ENCODE results near the gene CCDC43. TPM values are rescaled to one million over a fixed set of nuclear protein-coding genes. Genes with fewer than 3 reads are reported as not detected.
"Not testable (repeated sequence)": the region's sequence is repeated elsewhere in the genome, so short reads cannot be mapped to it uniquely, and the experiment has no call there.

The CCDC43 gene
- total RNA-seq, 1 donor from 2014 or later, result 29.7 TPM

DNA sequence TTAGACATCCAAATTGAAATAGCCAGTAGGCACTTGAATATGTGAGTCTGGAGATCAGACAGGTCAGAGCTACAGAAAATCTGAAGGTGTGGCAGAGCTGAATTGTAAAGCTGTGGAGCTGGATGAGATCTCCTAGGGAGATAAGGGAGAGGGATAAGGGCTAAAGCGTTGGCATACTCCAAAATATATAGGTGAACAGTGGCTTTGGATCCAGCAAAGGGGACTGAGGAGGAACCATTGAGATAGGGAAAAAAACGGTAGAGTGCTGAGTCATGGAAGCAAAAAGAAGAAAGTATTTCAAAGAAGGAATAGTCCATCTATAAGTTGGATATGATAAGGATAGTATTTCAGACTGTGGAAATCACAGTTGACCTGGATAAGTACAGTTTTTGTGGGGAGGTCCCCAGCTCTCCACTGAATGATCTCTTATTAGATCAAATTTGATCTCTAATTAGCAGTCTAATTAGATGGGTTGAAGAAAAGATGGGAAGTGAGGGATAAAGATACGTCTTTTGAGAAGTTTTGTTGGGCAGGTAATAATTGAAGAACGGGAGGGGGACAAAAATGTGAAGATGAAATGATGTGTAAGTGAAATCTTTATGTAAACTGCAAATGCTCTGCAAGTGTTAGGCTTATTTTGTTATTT lies 18.3 kb upstream of the CCDC43 start:
- Histone ChIP-seq H3K9me3 (ENCODE audit: control insufficient read depth in 3 of 3, low read length in 3 of 3) (no peaks in the 10 kb centered on the region), H3K4me3 (ENCODE audit: low read length in 3 of 3) (peak overlapping the region; percentile 89 to 100 (median 100)), H3K27ac (ENCODE audit: low read depth, low read length) (peak overlapping the region; percentile 87), H3K9ac (ENCODE audit: low read depth in 1 of 3, low read length in 3 of 3) (peak overlapping the region; percentile 86 to 91 (median 90)), H3K36me3 (ENCODE audit: control insufficient read depth in 3 of 3, insufficient read depth in 3 of 3, low read length in 3 of 3) (no peaks in the 10 kb centered on the region), H3K4me1 (ENCODE audit: control insufficient read depth in 3 of 3, insufficient read depth in 3 of 3, low read length in 3 of 3) (peaks cover 7 to 17% (median 8%) of the 10 kb centered on the region in 3 donors), H3K27me3 (ENCODE audit: control insufficient read depth in 3 of 3, insufficient read depth in 3 of 3, low read length in 3 of 3) (no peaks in the 10 kb centered on the region)

DNA sequence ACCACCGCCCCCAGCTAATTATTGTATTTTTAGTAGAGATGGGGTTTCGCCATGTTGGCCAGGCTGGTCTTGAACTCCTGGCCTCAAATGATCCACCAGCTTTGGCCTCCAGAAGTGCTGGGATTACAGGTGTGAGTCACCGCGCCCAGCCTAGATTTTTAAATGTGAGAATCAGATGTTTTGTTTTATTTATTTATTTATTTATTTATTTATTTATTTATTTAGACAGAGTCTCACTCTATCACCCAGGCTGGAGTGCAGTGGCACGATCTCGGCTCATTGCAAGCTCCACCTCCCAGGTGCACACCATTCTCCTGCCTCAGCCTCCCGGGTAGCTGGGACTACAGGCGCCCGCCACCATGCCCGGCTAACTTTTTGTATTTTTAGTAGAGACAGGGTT lies 10.7 kb upstream of the CCDC43 start:
- H3K4me1 ChIP-seq (ENCODE audit: control insufficient read depth in 3 of 3, insufficient read depth in 3 of 3, low read length in 3 of 3); H3K9me3 ChIP-seq (ENCODE audit: control insufficient read depth in 3 of 3, low read length in 3 of 3); H3K4me3 ChIP-seq (ENCODE audit: low read length in 3 of 3); H3K27ac ChIP-seq (ENCODE audit: low read depth, low read length); H3K27me3 ChIP-seq (ENCODE audit: control insufficient read depth in 3 of 3, insufficient read depth in 3 of 3, low read length in 3 of 3); H3K9ac ChIP-seq (ENCODE audit: low read depth in 1 of 3, low read length in 3 of 3); H3K36me3 ChIP-seq (ENCODE audit: control insufficient read depth in 3 of 3, insufficient read depth in 3 of 3, low read length in 3 of 3): not testable (repeated sequence)

DNA sequence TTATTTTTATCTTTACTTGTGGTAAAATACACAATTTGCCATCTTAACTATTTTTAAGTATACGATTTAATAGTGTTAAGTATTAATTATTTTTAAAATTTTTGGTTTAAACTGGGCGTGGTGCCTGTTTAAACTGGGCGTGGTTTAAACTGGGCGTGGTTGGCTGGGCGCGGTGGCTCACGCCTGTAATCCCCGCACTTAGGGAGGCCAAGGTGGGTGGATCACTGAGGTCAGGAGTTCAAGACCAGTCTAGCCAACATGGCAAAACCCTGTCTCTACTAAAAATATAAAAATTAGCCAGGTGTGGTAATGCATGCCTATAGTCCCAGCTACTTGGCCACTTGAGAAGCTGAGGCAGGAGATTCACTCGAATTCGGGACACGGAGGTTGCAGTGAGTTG lies 4.0 kb upstream of the CCDC43 start:
- no peak overlapping the region for H3K27ac ChIP-seq (ENCODE audit: low read depth, low read length)
- no peaks in the 10 kb centered on the region for H3K9me3 ChIP-seq (ENCODE audit: control insufficient read depth in 3 of 3, low read length in 3 of 3)
- no peaks in the 10 kb centered on the region for H3K27me3 ChIP-seq (ENCODE audit: control insufficient read depth in 3 of 3, insufficient read depth in 3 of 3, low read length in 3 of 3)
- H3K4me1 ChIP-seq (ENCODE audit: control insufficient read depth in 3 of 3, insufficient read depth in 3 of 3, low read length in 3 of 3), result peaks cover 6 to 18% (median 11%) of the 10 kb centered on the region in 3 donors
- H3K36me3 ChIP-seq (ENCODE audit: control insufficient read depth in 3 of 3, insufficient read depth in 3 of 3, low read length in 3 of 3), result peaks cover 0 to 2% (median 0%) of the 10 kb centered on the region in 3 donors
- H3K4me3 ChIP-seq (ENCODE audit: low read length in 3 of 3), result no peak overlapping the region
- no peak overlapping the region for H3K9ac ChIP-seq (ENCODE audit: low read depth in 1 of 3, low read length in 3 of 3)

DNA sequence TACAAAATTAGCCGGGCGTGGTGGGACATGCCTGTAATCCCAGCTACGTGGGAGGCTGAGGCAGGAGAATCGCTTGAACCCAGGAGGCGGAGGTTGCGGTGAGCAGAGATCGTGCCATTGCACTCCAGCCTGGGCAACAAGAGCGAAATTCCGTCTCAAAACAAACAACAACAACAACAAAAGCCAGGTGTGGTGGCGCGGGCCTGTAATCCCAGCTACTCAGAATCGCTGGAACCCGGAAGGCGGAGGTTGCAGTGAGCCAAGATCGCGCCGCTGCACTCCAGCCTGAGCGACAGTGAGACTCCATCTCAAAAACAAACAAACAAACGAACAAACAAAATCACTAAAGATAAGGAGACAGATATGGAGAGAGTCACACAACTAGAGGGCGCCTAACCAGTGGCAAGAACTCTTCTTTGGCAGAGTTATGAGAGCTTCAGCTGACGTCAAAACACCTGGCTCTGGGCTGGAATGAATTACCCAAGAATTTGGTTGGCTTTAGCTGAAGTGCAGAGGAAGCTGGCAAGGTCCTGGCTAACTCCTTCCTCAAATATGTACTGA lies 1.2 kb upstream of the CCDC43 start:
- not testable (repeated sequence) for H3K27ac ChIP-seq (ENCODE audit: low read depth, low read length); H3K36me3 ChIP-seq (ENCODE audit: control insufficient read depth in 3 of 3, insufficient read depth in 3 of 3, low read length in 3 of 3); H3K4me3 ChIP-seq (ENCODE audit: low read length in 3 of 3); H3K9me3 ChIP-seq (ENCODE audit: control insufficient read depth in 3 of 3, low read length in 3 of 3); H3K27me3 ChIP-seq (ENCODE audit: control insufficient read depth in 3 of 3, insufficient read depth in 3 of 3, low read length in 3 of 3); H3K9ac ChIP-seq (ENCODE audit: low read depth in 1 of 3, low read length in 3 of 3)
- peaks cover 11 to 29% (median 25%) of the 10 kb centered on the region in 3 donors for H3K4me1 ChIP-seq (ENCODE audit: control insufficient read depth in 3 of 3, insufficient read depth in 3 of 3, low read length in 3 of 3)

DNA sequence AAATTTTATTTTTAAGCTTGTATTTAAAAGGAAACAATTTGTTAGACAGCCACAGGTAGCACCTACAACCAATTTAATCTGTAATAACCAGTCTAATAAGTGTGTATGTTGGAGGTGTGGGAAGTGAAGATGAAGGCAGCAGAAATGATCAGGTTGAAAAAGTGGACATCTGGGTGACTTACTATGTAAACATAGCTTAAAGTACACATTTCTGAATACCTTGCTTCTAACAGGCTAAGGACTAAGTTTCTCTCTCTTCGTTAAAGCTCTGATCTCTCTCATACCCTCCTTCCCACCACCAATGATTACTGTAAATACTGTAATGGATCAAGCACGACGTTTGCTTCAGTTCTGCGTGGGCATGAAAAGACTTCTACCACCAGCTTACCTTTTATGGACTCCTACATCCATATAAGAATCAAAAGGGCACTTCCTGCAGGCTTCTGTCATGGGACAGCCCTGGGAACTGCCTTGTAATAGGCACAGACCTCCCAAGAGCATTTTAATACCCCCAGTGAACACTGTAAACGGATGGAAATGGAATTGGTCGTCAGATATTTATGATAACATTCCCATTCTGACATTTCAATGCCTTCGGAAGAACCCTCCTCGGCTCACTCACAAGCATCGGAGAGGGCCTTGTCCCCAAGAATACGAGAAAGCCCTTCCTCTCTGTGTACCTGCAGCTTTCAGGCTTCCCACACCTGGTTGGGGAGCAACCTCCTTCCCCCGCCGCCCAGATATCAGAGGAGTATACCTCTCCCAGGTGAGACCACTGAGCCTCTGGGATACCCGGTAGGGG lies 700 bp downstream of the CCDC43 start:
- Histone ChIP-seq H3K9me3 (ENCODE audit: control insufficient read depth in 3 of 3, low read length in 3 of 3) (no peaks in the 10 kb centered on the region), H3K36me3 (ENCODE audit: control insufficient read depth in 3 of 3, insufficient read depth in 3 of 3, low read length in 3 of 3) (peaks cover 0 to 3% (median 2%) of the 10 kb centered on the region in 3 donors), H3K4me3 (ENCODE audit: low read length in 3 of 3) (peak overlapping the region; percentile 92 to 100 (median 97)), H3K9ac (ENCODE audit: low read depth in 1 of 3, low read length in 3 of 3) (peak overlapping the region; percentile 88 to 97 (median 97)), H3K27ac (ENCODE audit: low read depth, low read length) (peak overlapping the region; percentile 74), H3K27me3 (ENCODE audit: control insufficient read depth in 3 of 3, insufficient read depth in 3 of 3, low read length in 3 of 3) (no peaks in the 10 kb centered on the region), H3K4me1 (ENCODE audit: control insufficient read depth in 3 of 3, insufficient read depth in 3 of 3, low read length in 3 of 3) (peaks cover 11 to 33% (median 25%) of the 10 kb centered on the region in 3 donors)

DNA sequence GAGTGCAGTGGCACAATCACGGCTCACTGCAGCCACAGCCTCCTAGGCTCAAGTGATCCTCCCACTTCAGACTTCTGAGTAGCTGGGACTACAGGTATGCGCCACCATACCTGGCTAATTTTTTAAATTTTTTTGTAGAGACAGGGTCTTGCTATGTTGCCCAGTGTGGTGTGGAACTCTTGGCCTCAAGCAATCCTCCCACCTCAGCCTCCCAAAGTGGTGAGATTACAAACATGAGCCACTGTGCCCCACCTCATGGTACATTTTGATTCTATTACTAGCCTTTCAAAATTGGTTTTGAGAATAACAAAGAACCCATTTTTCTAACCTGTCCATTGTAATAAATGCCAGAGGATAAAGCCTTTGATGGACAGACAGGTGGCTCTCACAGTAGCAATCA lies 1.4 kb downstream of the CCDC43 start:
- H3K36me3 ChIP-seq (ENCODE audit: control insufficient read depth in 3 of 3, insufficient read depth in 3 of 3, low read length in 3 of 3), result peaks cover 5 to 8% (median 7%) of the 10 kb centered on the region in 3 donors
- no peaks in the 10 kb centered on the region for H3K27me3 ChIP-seq (ENCODE audit: control insufficient read depth in 3 of 3, insufficient read depth in 3 of 3, low read length in 3 of 3)
- H3K9me3 ChIP-seq (ENCODE audit: control insufficient read depth in 3 of 3, low read length in 3 of 3), result no peaks in the 10 kb centered on the region
- H3K4me3 ChIP-seq (ENCODE audit: low read length in 3 of 3), result peak overlapping the region in 2 of 3 donors; percentile 2 to 100
- H3K9ac ChIP-seq (ENCODE audit: low read depth in 1 of 3, low read length in 3 of 3), result no peak overlapping the region
- H3K4me1 ChIP-seq (ENCODE audit: control insufficient read depth in 3 of 3, insufficient read depth in 3 of 3, low read length in 3 of 3), result peaks cover 11 to 33% (median 25%) of the 10 kb centered on the region in 3 donors
- no peak overlapping the region for H3K27ac ChIP-seq (ENCODE audit: low read depth, low read length)

DNA sequence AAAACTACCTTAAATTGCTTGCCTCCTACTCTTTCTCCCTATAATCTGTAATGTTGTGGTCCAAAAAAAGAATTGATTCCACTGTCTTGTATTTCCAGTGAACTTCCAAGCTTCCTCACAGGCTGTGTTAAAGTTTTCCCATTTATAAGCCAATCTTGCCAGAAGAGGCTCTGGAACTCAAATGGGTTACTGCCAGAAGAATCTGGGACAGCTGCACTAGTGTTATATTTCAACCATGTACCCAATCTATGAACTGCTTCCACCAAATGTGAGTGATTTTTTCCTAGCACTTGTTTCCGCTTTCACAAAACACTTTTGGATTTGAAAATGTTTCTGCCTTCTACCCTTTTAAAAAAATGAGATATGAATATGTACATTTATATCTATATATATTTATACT lies 1.8 kb downstream of the CCDC43 start:
- Histone ChIP-seq H3K36me3 (ENCODE audit: control insufficient read depth in 3 of 3, insufficient read depth in 3 of 3, low read length in 3 of 3) (peaks cover 9 to 12% (median 9%) of the 10 kb centered on the region in 3 donors), H3K27ac (ENCODE audit: low read depth, low read length) (no peak overlapping the region), H3K4me1 (ENCODE audit: control insufficient read depth in 3 of 3, insufficient read depth in 3 of 3, low read length in 3 of 3) (peaks cover 11 to 33% (median 25%) of the 10 kb centered on the region in 3 donors), H3K9ac (ENCODE audit: low read depth in 1 of 3, low read length in 3 of 3) (peak overlapping the region in 1 of 3 donors; percentile 6), H3K4me3 (ENCODE audit: low read length in 3 of 3) (peak overlapping the region in 1 of 3 donors; percentile 16), H3K9me3 (ENCODE audit: control insufficient read depth in 3 of 3, low read length in 3 of 3) (no peaks in the 10 kb centered on the region), H3K27me3 (ENCODE audit: control insufficient read depth in 3 of 3, insufficient read depth in 3 of 3, low read length in 3 of 3) (no peaks in the 10 kb centered on the region)

DNA sequence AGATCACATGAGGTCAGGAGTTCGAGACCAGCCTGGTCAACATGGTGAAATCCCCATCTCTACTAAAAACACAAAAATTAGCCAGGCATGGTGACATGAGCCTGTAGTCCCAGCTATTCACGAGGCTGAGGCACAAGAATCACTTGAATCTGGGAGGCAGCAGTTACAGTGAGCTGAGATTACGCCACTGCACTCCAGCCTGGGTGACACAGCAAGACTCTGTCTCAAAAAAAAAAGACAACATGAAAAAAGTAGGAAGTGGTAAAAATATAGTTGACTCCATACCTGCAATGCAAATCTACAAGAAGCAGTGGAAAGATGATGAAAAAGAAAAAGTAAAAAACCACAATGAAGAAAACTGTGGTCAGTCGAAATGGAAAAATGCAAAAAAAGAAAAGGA lies 6.3 kb downstream of the CCDC43 start:
- H3K9me3 ChIP-seq (ENCODE audit: control insufficient read depth in 3 of 3, low read length in 3 of 3); H3K9ac ChIP-seq (ENCODE audit: low read depth in 1 of 3, low read length in 3 of 3); H3K27me3 ChIP-seq (ENCODE audit: control insufficient read depth in 3 of 3, insufficient read depth in 3 of 3, low read length in 3 of 3); H3K27ac ChIP-seq (ENCODE audit: low read depth, low read length); H3K4me3 ChIP-seq (ENCODE audit: low read length in 3 of 3): not testable (repeated sequence)
- Histone ChIP-seq H3K36me3 (ENCODE audit: control insufficient read depth in 3 of 3, insufficient read depth in 3 of 3, low read length in 3 of 3) (peaks cover 12 to 38% (median 24%) of the 10 kb centered on the region in 3 donors), H3K4me1 (ENCODE audit: control insufficient read depth in 3 of 3, insufficient read depth in 3 of 3, low read length in 3 of 3) (peaks cover 0 to 16% (median 12%) of the 10 kb centered on the region in 3 donors)

DNA sequence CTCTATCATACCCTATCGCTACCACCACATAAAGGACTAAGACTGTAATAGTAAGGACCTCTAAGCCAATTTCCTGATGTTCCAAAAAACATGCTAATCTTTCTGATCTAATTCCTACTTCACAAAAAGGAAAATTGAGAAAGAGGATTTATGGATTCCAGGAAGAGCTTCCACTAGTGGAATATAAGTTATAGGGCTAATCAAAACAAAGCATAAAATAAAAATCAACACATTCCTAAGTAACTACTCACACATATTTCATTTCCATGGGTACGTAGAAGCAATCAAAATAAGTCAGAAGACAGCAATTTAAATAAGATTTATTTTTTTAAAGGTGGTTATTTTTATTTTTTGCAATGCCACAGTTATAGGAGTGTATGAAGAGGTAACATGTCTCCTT lies 12.4 kb downstream of the CCDC43 start:
- Histone ChIP-seq H3K9ac (ENCODE audit: low read depth in 1 of 3, low read length in 3 of 3) (no peak overlapping the region), H3K27ac (ENCODE audit: low read depth, low read length) (no peak overlapping the region), H3K4me3 (ENCODE audit: low read length in 3 of 3) (no peak overlapping the region), H3K27me3 (ENCODE audit: control insufficient read depth in 3 of 3, insufficient read depth in 3 of 3, low read length in 3 of 3) (no peaks in the 10 kb centered on the region), H3K4me1 (ENCODE audit: control insufficient read depth in 3 of 3, insufficient read depth in 3 of 3, low read length in 3 of 3) (no peaks in the 10 kb centered on the region), H3K9me3 (ENCODE audit: control insufficient read depth in 3 of 3, low read length in 3 of 3) (no peaks in the 10 kb centered on the region), H3K36me3 (ENCODE audit: control insufficient read depth in 3 of 3, insufficient read depth in 3 of 3, low read length in 3 of 3) (peaks cover 5 to 28% (median 18%) of the 10 kb centered on the region in 3 donors)

DNA sequence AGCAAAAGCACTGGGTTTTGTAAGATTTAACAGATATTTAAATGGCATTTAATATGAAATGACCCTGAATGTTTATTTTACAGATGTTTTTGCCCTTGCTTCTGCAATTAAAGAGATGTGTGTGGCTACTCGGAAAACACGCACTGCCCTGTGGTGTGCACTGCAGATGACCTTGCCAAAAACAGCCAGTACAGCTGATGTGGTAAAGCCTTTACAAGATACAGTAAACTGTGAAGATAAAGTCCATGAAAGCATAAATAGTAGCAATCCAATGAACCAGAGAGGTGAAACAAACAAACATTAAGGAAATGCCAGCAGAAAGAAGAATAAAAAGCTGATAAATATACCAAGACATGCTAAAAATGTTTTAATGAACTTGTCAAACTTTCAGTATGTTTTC lies 15.7 kb downstream of the CCDC43 start:
- Histone ChIP-seq H3K36me3 (ENCODE audit: control insufficient read depth in 3 of 3, insufficient read depth in 3 of 3, low read length in 3 of 3) (peaks cover 0 to 11% (median 11%) of the 10 kb centered on the region in 3 donors), H3K4me3 (ENCODE audit: low read length in 3 of 3) (no peak overlapping the region), H3K9me3 (ENCODE audit: control insufficient read depth in 3 of 3, low read length in 3 of 3) (no peaks in the 10 kb centered on the region), H3K9ac (ENCODE audit: low read depth in 1 of 3, low read length in 3 of 3) (no peak overlapping the region), H3K27ac (ENCODE audit: low read depth, low read length) (no peak overlapping the region), H3K27me3 (ENCODE audit: control insufficient read depth in 3 of 3, insufficient read depth in 3 of 3, low read length in 3 of 3) (no peaks in the 10 kb centered on the region), H3K4me1 (ENCODE audit: control insufficient read depth in 3 of 3, insufficient read depth in 3 of 3, low read length in 3 of 3) (no peaks in the 10 kb centered on the region)
